Measurements from ENCODE around the gene YY1.

The YY1 gene

GRCh38 chr14:100330388-100330931, 91.5 kb downstream of the YY1 start:
- no peak overlapping the region for H3K9ac ChIP-seq (ENCODE audit: low read length in 5 of 5)
- peaks cover 0 to 17% (median 9%) of the 10 kb centered on the region in 5 donors for H3K4me1 ChIP-seq (ENCODE audit: control insufficient read depth in 5 of 5, insufficient read depth in 5 of 5, low read length in 5 of 5)
- no peaks in the 10 kb centered on the region for H3K27me3 ChIP-seq (ENCODE audit: control insufficient read depth in 5 of 5, insufficient read depth in 4 of 5, low read length in 5 of 5)
- no peak overlapping the region for H3K27ac ChIP-seq (ENCODE audit: low read depth, low read length)
- peaks cover 0 to 24% (median 19%) of the 10 kb centered on the region in 5 donors for H3K36me3 ChIP-seq (ENCODE audit: control insufficient read depth in 5 of 5, insufficient read depth in 5 of 5, low read length in 5 of 5)
- no peaks in the 10 kb centered on the region for H3K9me3 ChIP-seq (ENCODE audit: control insufficient read depth in 5 of 5, low read length in 5 of 5)
- H3K4me3 ChIP-seq (ENCODE audit: low read depth in 1 of 5, low read length in 5 of 5), result no peak overlapping the region

- H3K4me1 ChIP-seq (ENCODE audit: control insufficient read depth in 5 of 5, insufficient read depth in 5 of 5, low read length in 5 of 5), result peaks cover 0 to 17% (median 9%) of the 10 kb centered on the region in 5 donors
- no peak overlapping the region for H3K27ac ChIP-seq (ENCODE audit: low read depth, low read length)
- H3K4me3 ChIP-seq (ENCODE audit: low read depth in 1 of 5, low read length in 5 of 5), result no peak overlapping the region
- H3K9me3 ChIP-seq (ENCODE audit: control insufficient read depth in 5 of 5, low read length in 5 of 5), result no peaks in the 10 kb centered on the region
- peaks cover 0 to 37% (median 28%) of the 10 kb centered on the region in 5 donors for H3K36me3 ChIP-seq (ENCODE audit: control insufficient read depth in 5 of 5, insufficient read depth in 5 of 5, low read length in 5 of 5)
- H3K27me3 ChIP-seq (ENCODE audit: control insufficient read depth in 5 of 5, insufficient read depth in 4 of 5, low read length in 5 of 5), result no peaks in the 10 kb centered on the region
- H3K9ac ChIP-seq (ENCODE audit: low read length in 5 of 5), result no peak overlapping the region
These were observed 93.2 kb downstream of the YY1 start for GRCh38 chr14:100332071-100332639.

Data from subcutaneous abdominal adipose tissue (tissue), 5 donors.